ENCODE results near the gene EIF4EBP2.

GRCh38 chr10:70476249-70477035, 72.5 kb downstream of the EIF4EBP2 start:
- TF ChIP-seq CTCF (IDR thresholded peaks at IDR 0.05), result no peak
- no peak for TF ChIP-seq POLR2AphosphoS5 (IDR thresholded peaks at IDR 0.05; ENCODE audit: insufficient read depth in 1 of 2, low read depth in 1 of 2)
